Body of pancreas (tissue), 4 donors: ENCODE results near the gene GSDMA. TPM values are rescaled to one million over a fixed set of nuclear protein-coding genes. Genes with fewer than 3 reads are reported as not detected.
"Not testable (repeated sequence)": the region's sequence is repeated elsewhere in the genome, so short reads cannot be mapped to it uniquely, and the experiment has no call there.

Source experiments
- ATAC-seq: fragments of 150-250 bp; one replicate; pipeline ENCODE4 v1.9.1; 2016
- DNase-seq, 4 donors: peaks; one replicate each; pipeline ENCODE4 v3.0.0-alpha.2; 2019
- H3K27ac ChIP-seq, 4 donors: fragments of 200-600 bp; sonication (generic); 1 replicate in 3 of 4; 2 replicates in 1 of 4; pipeline versions ENCODE4 v1.5.1 to v1.6.1; 2016 to 2019; ENCODE audit warnings: mild to moderate bottlenecking in 1 of 4, mixed read lengths in 1 of 4, moderate library complexity in 1 of 4
- H3K27me3 ChIP-seq, 2 donors: fragments of 200-600 bp; sonication (generic); one replicate each; pipeline ENCODE4 v1.6.0; 2016; ENCODE audit warnings: mild to moderate bottlenecking in 1 of 2
- H3K36me3 ChIP-seq, 2 donors: fragments of 200-600 bp; sonication (generic); replicated peaks in 1 of 2; 2 replicates each; pipeline ENCODE4 v1.5.1; 2016; ENCODE audit warnings: low read depth in 2 of 2; ENCODE audit not compliant: insufficient read depth in 1 of 2
- H3K4me1 ChIP-seq: fragments of 200-600 bp; sonication (generic); one replicate; pipeline ENCODE4 v1.6.0; 2016
- H3K4me3 ChIP-seq, 2 donors: fragments of 200-600 bp; sonication (generic); 1 replicate in 1 of 2; 2 replicates in 1 of 2; pipeline ENCODE4 v1.5.1; 2016 to 2019
- H3K9me3 ChIP-seq, 3 donors: fragments of 200-600 bp; sonication (generic); 1 replicate in 2 of 3; 2 replicates in 1 of 3; pipeline ENCODE4 v1.5.1; 2016
- CTCF ChIP-seq, 7 experiments: fragments of 450-650 bp in 4 of 7; fragments of 200-600 bp in 3 of 7; sonication (generic) in 3 of 7; IDR thresholded peaks; one replicate each; pipeline ENCODE4 v1.5.1; 2016 to 2019; ENCODE audit warnings: antibody characterized with exemption in 7 of 7
- POLR2A ChIP-seq, 3 donors: fragments of 450-650 bp; IDR thresholded peaks; one replicate each; pipeline ENCODE4 v1.6.1; 2016; ENCODE audit warnings: antibody characterized with exemption in 3 of 3, mild to moderate bottlenecking in 2 of 3
- WGBS, 2 donors: methylation state at CpG; one replicate each; pipeline ENCODE4 v1.1.5; 2017; 5-methylcytosine and 5-hydroxymethylcytosine counted together
- intact Hi-C: fragments of 100-400 bp; cut with DNase I; formaldehyde crosslinking; loops from one replicate; pipeline ENCODE4 v1.15.1; 2023
- total RNA-seq, 2 donors: library from RNA; depleted of rRNA; stranded (reverse); fragments of >200 nt; gene quantifications; one replicate each; pipeline ENCODE4 v1.1.0, GENCODE V29; 2016

Gene GSDMA
- total RNA-seq, 2 donors from 2014 or later: 3.4 TPM; not detected in 1

- DNase-seq (no peak), ATAC-seq (no peak)
- Histone ChIP-seq H3K27me3 (no peaks in the 10 kb centered on the region), H3K4me1 (no peaks in the 10 kb centered on the region), H3K27ac (no peak overlapping the region), H3K4me3 (no peak overlapping the region), H3K9me3 (no peaks in the 10 kb centered on the region), H3K36me3 (peaks cover 4 to 17% of the 10 kb centered on the region in 2 donors)
- TF ChIP-seq POLR2A (IDR thresholded peaks at IDR 0.05): no peak
- TF ChIP-seq CTCF (IDR thresholded peaks at IDR 0.05): no peak
- 82 to 87% methylated on average over 7 of the region's 7 CpGs for WGBS, 2 donors
- intact Hi-C loops: no loop called here
Observed at GRCh38 chr17:40000161-40000560, 37.4 kb downstream of the GSDMA start.

GRCh38 chr17:40001335-40001734, 38.5 kb downstream of the GSDMA start:
- H3K27me3 ChIP-seq, H3K36me3 ChIP-seq, H3K4me1 ChIP-seq, H3K27ac ChIP-seq, H3K4me3 ChIP-seq, ATAC-seq, H3K9me3 ChIP-seq, intact Hi-C loops, DNase-seq: not testable (repeated sequence)
- 82 to 86% methylated on average over 8 of the region's 8 CpGs for WGBS, 2 donors

GRCh38 chr17:40004072-40004471, 41.3 kb downstream of the GSDMA start:
- 76 to 77% methylated on average over 9 of the region's 9 CpGs for WGBS, 2 donors
- ATAC-seq (no peak), DNase-seq (no peak)
- H3K4me3 ChIP-seq: no peak overlapping the region
- no peaks in the 10 kb centered on the region for H3K36me3 ChIP-seq
- no peak overlapping the region for H3K27ac ChIP-seq
- intact Hi-C loops: no loop called here
- no peaks in the 10 kb centered on the region for H3K27me3 ChIP-seq
- no peaks in the 10 kb centered on the region for H3K9me3 ChIP-seq
- H3K4me1 ChIP-seq: no peaks in the 10 kb centered on the region
- no peak for TF ChIP-seq CTCF (IDR thresholded peaks at IDR 0.05)
- no peak for TF ChIP-seq POLR2A (IDR thresholded peaks at IDR 0.05)

- TF ChIP-seq POLR2A (IDR thresholded peaks at IDR 0.05): no peak
- no peak for TF ChIP-seq CTCF (IDR thresholded peaks at IDR 0.05)
- DNase-seq (no peak), ATAC-seq (no peak)
- intact Hi-C loops: no loop called here
- Histone ChIP-seq H3K27ac (no peak overlapping the region), H3K27me3 (no peaks in the 10 kb centered on the region), H3K9me3 (no peaks in the 10 kb centered on the region), H3K4me1 (no peaks in the 10 kb centered on the region), H3K4me3 (no peak overlapping the region), H3K36me3 (no peaks in the 10 kb centered on the region)
- 89 to 92% methylated on average over 7 of the region's 7 CpGs for WGBS, 2 donors
Observed at GRCh38 chr17:40004712-40005111, 41.9 kb downstream of the GSDMA start.

GRCh38 chr17:40005520-40005919, 42.7 kb downstream of the GSDMA start:
- no peak for ATAC-seq
- DNase-seq: no peak
- Histone ChIP-seq H3K36me3 (no peaks in the 10 kb centered on the region), H3K9me3 (no peaks in the 10 kb centered on the region), H3K4me3 (no peak overlapping the region), H3K27ac (no peak overlapping the region), H3K27me3 (no peaks in the 10 kb centered on the region), H3K4me1 (no peaks in the 10 kb centered on the region)
- TF ChIP-seq POLR2A (IDR thresholded peaks at IDR 0.05): no peak
- no peak for TF ChIP-seq CTCF (IDR thresholded peaks at IDR 0.05)
- 79 to 89% methylated on average over 6 of the region's 6 CpGs for WGBS, 2 donors
- intact Hi-C loops: no loop called here

GRCh38 chr17:40010946-40011500, 48.2 kb downstream of the GSDMA start:
- intact Hi-C loops: loop anchor here (10.0 kb wide), 2 partner anchors 154 to 284 kb away; no protein-coding TSS in a partner anchor
- 96 to 100% methylated on average over 5 to 22 of the region's 38 CpGs for WGBS, 2 donors
- not testable (repeated sequence) for H3K4me3 ChIP-seq, H3K9me3 ChIP-seq, H3K27me3 ChIP-seq, ATAC-seq, H3K27ac ChIP-seq, H3K36me3 ChIP-seq, DNase-seq
- peaks cover 18% of the 10 kb centered on the region for H3K4me1 ChIP-seq

- H3K27me3 ChIP-seq, H3K27ac ChIP-seq, ATAC-seq, H3K9me3 ChIP-seq, H3K36me3 ChIP-seq, DNase-seq, H3K4me3 ChIP-seq: not testable (repeated sequence)
- WGBS, 2 donors: 59 to 75% methylated on average over 8 to 22 of the region's 22 CpGs
- peaks cover 18% of the 10 kb centered on the region for H3K4me1 ChIP-seq
- intact Hi-C loops: loop anchor here (10.0 kb wide), 2 partner anchors 153 to 283 kb away; no protein-coding TSS in a partner anchor
Observed at GRCh38 chr17:40012017-40012647, 49.3 kb downstream of the GSDMA start.
